Umbilical cord (tissue), 2 donors: Measurements from ENCODE around the gene OR5H15. TPM values are rescaled to one million over a fixed set of nuclear protein-coding genes. Genes with fewer than 3 reads are reported as not detected.
A peak's percentile ranks its signal among the peaks of the same experiment; 100 is the strongest.
"Not testable (repeated sequence)": the region's sequence is repeated elsewhere in the genome, so short reads cannot be mapped to it uniquely, and the experiment has no call there.

Experiments
- DNase-seq: peaks from one replicate; pipeline ENCODE4 v3.0.0-alpha.2; 2015; ENCODE audit warnings: low spot score
- total RNA-seq: library from RNA; depleted of rRNA; stranded (reverse); fragments of >200 nt; gene quantifications from one replicate; pipeline ENCODE4 v1.2.3, GENCODE V29; 2014; ENCODE audit warnings: low replicate concordance; ENCODE audit not compliant: insufficient read depth

The OR5H15 gene
- 7.9 TPM for total RNA-seq

DNA sequence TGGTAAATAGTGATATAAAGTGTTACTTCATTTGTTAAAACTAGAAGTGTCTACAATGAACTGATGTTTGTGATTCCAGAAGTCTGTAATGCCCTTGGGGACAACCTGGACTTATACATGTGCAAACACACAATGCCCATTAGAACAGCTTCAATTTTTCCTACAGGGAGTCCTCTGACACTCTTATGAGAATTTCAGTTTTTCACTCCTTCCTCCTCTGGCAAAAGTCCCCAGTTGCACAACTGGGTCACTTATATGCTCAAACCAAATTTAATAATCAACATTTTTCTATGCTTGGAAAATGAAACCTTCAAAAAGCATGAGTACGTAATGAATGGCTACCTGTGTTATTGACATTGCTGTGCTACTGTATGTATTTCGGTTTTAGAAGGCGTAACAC lies at the start of gene OR5H15:
OR5H15 (plus strand) TSS at position 301 of the 400 bp plus-strand sequence. CDS start 2,004 bp downstream, outside the sequence.
- DNase-seq = no peak

DNA sequence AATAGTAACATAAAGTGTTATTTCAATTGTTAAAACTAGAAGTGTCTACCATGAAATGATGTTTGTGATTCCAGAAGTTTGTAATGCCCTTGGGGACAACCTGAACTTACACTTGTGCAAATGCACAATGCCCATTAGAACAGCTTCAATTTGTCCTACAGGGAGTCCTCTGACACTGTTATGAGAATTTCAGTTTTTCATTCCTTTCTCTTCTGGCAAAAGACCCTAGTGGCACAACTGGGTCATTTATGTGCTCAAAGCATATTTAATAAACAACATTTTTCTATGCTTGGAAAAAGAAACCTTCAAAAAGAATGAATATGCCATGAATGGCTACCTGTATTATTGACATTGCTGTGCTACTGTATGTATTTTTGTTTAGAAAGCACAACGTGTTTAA lies 36.1 kb upstream of the OR5H15 start, which contains the start of gene OR5H1:
OR5H1 (plus strand) TSS at position 301 of the 400 bp plus-strand sequence. CDS start 1,977 bp downstream, outside the sequence.
- DNase-seq = no peak

DNA sequence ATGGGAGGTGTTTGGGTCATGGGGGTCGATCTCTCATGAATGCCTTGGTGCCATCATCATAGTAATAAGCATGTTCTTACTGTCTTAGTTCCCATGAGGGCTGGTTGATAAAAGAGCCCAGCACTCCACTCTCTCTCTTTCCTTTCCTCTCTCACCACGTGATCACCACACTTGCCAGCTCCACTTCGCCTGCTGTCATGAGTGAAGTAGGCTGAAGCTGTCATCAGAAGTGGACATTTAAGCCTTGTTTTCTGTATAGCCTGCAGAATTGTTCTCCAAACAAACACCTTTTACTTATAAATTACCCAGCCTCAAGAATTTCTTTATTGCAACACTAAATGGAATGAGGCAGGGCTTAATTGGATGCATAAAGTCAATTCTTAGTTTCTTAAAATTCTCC lies 29.9 kb upstream of the OR5H15 start:
- no peak for DNase-seq

DNA sequence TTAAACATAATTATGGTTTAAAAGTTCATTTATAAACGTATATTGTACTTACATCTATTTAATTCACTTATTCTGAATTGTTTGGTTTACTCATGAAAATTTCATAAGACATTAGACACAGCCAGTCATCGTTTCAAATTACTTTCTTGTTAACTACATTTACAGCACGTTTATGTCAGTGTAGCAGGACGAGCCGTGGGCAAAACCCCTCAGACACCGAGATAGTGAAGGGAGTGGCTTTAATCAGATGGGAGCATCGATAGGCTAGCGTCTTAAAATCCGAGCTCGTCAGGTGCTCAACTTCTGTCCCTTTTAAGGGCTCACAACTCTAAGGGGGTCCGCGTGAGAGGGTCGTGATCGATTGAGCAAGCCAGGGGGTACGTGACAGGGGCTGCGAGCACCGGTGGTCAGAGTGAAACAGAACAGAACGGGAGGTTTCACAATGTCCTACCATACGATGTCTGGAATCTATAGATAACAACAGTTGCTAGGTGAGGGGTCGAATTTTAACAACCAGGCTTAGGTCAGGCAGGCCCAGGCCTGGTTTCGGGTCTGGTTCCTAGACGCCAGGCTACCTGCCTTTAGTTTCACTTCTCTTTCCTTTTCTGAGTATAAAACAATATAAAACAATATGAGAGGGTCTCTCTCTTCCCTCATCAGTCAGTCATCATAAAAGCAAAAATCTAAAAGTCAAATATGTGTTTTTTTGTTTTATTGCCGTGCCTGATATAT lies 28.5 kb upstream of the OR5H15 start:
- not testable (repeated sequence) for DNase-seq

DNA sequence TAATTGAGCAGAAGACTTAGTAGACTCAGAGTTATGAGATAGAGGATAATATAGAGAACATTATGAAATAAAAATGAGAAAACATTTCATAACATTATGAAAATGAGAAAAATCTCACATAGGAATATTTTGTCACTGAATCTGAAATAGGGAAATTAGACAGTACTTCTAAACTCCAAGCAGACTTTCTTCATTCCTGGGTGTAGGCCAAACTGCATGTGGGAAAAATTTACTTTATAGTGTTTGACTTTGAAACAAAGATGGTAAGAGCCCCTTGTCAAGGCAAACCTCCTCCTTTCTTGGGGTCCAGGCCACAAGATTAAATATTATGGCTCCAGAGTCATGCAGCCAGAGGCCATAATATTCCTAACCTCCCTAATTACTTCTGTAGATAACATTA lies 26.0 kb upstream of the OR5H15 start:
- DNase-seq = no peak

DNA sequence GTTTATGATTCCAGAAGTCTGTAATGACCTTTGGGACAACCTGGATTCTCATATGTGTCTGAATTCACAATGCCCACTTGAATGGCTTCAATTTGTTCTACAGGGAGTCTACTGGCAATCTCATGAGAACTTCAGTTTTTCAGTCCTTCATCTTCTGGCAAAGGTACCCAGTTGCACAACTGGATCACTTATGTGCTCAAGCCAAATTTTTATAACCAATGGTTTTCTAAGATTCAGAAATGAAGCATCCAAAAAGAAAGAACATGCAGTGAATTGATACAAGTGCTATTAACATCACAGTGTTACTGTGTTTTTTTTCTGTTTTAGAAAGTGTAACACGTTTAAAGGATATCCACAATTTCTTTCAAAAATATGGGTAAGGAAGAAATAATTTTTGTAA lies 19.3 kb upstream of the OR5H15 start, which contains the start of gene OR5H14:
OR5H14 (plus strand) TSS at position 301 of the 400 bp plus-strand sequence. CDS start 1,907 bp downstream, outside the sequence.
- DNase-seq = no peak

DNA sequence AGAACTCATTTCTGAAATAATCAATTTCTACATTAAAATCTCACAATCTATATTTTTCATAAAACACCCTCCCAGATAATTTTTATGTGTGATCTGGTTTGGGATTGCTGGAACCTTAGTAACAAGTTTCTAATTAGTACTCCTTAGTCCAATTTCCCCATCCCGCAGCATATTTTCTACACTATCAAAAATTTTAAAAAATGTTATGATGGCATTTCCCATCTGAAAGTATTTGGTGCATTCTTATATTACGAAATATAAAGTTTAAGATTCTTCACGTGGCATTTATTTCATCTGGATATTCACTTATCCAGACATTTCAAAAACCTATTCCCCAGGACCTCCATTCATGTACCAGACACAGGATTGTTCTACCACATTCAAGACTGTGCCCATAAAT lies 17.7 kb upstream of the OR5H15 start:
- no peak for DNase-seq

DNA sequence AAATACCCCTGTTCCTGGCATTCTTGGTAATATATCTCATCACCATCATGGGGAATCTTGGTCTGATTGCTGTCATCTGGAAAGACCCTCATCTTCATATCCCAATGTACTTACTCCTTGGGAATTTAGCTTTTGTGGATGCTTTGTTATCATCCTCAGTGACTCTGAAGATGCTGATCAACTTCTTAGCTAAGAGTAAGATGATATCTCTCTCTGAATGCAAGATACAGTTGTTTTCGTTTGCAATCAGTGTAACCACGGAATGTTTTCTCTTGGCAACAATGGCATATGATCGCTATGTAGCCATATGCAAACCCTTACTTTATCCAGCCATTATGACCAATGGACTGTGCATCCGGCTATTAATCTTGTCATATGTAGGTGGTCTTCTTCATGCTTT lies 17.0 kb upstream of the OR5H15 start:
- not testable (repeated sequence) for DNase-seq

DNA sequence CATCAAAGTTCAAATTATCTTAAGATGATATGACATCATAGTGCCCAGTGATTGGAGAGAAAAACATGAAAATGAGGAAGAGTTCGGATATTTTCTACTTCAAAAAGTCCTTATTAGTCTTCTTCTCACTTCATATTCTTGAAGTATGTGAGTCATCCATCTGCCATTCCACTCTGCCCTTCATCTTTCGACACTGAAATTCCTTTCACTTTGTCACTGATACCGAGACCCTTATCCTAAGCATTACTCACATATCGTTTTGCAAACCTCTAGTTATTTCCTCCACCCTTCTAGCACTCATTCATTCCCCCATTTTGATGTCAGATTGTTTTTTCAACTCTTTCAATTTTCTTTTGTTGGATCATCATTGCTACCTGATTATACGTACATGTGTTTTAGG lies 15.3 kb upstream of the OR5H15 start:
- DNase-seq = no peak

DNA sequence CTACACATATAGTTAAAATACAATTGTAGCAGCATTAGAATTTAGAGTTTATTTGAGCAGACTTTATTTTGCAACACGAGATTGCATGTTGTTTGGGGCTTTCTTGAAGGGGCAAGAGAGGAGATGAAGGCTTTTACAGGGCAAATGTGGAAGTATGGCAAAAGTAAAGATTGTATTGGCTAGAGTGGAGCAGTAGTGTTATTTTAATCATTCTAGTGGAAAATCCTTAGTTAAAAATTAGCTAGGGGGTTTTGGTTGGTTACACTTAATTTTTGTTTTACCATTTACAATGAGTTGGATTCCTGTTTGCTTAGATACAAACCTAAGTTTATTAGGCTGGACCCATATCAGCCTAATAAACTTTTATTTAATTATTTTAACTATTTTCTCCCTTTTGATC lies 4.6 kb downstream of the OR5H15 start:
- no peak for DNase-seq

DNA sequence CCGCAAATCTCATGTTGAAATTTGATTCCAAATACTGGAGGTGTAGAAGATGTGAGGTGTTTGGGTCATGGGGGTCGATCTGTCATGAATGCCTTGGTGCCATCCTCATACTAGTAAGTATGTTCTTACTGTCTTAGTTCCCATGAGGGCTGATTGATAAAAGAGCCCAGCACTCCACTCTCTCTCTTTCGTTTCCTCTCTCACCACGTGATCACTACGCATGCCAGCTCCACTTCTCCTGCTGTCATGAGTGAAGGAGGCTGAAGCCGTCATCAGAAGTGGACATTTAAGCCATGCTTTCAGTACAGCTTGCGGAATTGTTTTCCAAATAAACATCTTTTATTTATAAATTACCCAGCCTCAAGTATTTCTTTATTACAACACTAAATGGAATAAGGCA lies 6.1 kb downstream of the OR5H15 start:
- DNase-seq = no peak

DNA sequence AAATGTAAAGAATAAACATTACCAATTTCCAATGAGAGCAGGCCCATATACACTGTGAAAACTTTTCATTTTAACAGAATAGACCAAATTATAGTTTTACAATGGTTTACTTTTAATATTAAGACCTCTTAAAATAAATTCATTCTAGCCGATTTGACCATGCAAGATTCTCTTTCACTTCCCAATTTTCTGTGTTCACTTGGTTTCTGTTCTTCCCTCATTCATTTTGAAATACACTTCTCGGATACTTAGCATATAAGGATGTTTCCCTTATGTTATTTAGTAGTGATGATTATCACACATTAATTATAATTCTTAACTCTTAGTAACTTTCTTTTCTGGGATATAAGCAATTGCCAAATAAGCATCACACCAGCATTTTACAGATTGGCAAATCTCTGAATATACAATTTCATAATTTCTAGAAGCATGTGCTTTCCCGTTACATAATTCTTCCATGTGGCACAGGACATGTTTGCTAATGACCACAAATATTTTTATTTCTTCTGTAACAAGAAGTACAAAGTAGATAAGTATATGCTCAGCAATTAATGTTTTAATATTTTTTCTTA lies 13.9 kb downstream of the OR5H15 start:
- DNase-seq = no peak

DNA sequence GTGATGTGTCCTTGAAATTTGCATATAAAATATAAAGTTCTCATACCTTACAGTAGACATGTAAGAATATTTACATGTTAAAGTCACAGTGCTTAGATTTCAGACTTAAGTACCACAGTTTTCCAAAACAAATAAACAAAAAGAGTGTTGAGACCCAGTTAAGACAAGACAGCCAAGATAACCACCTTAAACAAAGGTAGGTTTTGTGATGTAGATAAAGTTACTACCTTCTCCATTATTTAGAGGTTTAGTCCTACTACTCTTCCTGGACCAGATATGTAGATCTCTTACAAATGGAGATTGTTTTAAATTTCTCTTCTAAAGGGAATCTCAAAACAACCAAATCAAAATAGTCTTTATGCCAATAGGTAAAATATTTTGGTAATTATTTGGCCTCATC lies 15.7 kb downstream of the OR5H15 start:
- no peak for DNase-seq

DNA sequence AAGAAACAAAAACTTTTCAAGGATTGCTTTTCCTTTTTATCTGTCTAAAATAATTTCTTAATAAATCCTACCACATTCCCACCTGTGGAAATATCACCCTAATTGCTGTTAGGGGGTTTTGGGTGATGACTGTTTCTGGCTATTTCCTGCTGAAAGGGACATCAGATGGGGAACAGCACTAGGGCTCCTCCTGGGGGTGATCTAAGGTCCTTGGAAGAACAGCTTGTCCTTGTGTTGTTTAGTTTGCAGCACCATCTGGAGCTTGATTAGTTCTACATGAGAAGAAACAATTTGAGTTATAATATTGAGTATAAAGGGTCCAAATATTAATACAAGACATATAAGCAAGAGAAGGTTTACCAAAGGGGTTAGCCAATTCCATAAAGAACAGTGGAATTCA lies 18.7 kb downstream of the OR5H15 start:
- DNase-seq = no peak

DNA sequence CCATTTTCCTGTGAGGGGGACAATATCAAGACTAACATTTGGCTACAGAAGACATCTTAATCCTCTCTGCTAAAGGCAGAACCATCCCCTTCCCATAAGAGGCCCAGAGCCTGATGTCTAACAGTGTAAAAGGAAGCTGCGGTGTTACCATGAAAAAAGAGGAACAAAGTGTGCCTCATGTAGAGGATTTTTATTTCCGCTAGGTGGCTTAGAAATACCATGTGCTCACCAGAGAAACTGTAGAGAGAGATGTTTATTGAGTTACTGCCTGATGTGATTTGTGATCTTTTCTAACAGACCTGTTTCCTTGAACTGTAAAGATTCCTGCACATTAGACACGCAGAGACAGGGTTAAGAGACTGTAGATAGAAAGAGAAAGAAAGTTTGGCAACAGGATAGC lies 22.0 kb downstream of the OR5H15 start:
- DNase-seq = peak; percentile 12

DNA sequence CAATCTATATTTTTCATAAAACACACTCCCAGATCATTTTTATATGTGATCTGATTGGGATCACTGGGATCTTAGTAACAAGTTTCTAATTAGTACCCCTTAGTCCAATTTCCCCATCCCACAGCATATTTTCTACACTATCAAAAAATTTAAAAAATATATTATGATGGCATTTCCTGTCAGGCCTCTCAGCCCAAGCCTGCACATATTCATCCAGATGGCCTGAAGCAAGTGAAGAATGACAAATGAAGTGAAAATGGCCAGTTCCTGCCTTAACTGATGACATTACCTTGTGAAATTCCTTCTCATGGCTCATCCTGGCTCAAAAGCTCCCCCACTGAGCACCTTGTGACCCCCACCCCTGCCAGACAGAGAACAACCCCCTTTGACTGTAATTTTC lies 24.4 kb downstream of the OR5H15 start:
- DNase-seq = not testable (repeated sequence)

DNA sequence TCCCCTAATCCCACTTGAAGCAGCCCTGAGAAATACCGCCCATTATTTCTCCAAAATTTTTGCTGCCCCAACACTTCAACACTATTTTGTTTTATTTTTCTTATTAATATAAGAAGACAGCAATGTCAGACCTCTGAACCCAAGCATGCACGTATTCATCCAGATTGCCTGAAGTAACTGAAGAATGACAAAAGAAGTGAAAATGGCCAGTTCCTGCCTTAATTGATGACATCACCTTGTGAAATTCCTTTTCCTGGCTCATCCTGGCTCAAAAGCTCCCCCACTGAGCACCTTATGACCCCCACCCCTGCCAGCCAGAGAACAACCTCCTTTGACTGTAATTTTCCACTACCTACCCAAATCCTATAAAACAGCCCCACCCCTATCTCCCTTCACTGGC lies 29.8 kb downstream of the OR5H15 start:
- not testable (repeated sequence) for DNase-seq

DNA sequence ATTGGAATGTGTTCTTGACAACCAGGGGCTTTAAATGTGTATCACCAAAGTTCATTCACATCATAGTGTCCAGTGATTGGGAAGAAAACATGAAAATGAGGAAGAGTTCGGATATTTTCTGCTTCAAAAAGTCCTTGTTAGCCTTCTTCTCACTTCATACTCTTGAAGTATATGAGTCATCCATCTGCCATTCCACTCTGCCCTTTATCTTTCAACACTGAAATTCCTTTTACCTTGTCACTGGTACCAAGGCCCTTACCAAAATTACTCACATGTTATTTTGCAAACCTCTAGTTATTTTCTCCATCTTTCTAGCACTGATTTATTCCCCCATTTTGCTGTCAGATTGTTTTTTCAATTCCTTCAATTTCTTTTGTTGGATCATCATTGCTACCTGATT lies 32.5 kb downstream of the OR5H15 start:
- no peak for DNase-seq

DNA sequence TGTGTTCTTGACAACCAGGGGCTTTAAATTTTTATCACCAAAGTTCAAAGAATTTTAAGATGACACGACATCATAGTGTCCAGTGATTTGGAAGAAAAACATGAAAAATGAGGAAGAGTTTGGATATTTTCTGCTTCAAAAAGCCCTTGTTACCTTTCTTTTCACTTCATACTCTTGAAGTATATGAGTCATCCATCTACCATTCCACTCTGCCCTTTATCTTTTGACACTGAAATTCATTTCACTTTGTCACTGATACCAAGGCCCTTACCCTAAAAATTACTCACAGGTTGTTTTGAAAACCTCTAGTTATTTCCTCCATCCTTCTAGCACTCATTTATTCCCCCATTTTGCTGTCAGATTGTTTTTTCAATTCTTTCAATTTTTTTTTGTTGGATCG lies 42.7 kb downstream of the OR5H15 start:
- DNase-seq = no peak

DNA sequence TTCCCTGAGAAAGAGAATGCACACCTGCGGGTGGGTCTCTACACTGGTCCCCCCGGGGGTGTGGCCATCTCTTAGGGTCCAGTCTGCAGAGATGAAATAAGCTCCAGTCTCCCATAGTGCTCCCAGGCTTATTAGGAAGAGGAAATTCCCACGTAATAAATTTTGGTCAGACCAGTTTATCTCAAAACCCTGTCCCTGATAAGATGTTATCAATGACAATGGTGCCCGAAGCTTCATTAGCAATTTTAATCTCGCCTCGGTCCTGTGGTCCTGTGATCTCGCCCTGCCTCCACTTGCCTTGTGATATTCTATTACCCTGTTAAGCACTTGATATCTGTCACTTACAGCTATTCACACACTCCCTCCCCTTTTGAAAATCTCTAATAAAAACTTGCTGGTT lies 46.8 kb downstream of the OR5H15 start:
- no peak for DNase-seq

DNA sequence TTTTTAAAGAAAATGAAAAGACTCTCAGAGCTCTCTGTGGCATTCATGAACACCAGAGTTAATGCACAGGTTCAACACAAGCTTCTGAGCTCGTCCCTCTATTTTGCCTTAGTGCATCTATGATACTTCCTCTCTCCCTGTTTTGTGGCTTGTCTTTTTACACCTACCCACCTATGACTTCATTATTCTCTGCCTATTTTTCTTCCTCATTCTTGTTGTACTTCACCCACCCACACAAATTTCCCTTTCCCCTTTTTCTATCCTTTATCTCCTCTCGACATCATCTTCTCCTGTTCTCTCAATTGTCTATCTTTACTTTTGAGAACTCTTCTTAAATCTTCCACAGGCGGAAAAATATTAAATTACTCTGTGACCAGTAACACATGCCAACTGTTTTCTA lies 48.6 kb downstream of the OR5H15 start:
- DNase-seq = no peak
